CD14-positive monocyte (primary cell): ENCODE measurements around the gene NMNAT1. TPM values are rescaled to one million over a fixed set of nuclear protein-coding genes. Genes with fewer than 3 reads are reported as not detected.

Experiments used
- DNase-seq, 3 donors: peaks; one replicate each; pipeline ENCODE4 v3.0.0-alpha.2; 2011 to 2022
- H2AFZ ChIP-seq: 2 replicates; pipeline ENCODE4 v1.6.0; 2012; ENCODE audit warnings: mild to moderate bottlenecking, low read depth, low read length, inconsistent platforms; ENCODE audit not compliant: insufficient read depth, poor library complexity, severe bottlenecking
- H3K27ac ChIP-seq, 2 donors: 1 replicate in 1 of 2; 2 replicates in 1 of 2; pipeline ENCODE4 v1.5.1; 2012 to 2013; ENCODE audit warnings: low read length in 2 of 2, control low read depth in 1 of 2, inconsistent platforms in 1 of 2, low read depth in 1 of 2, mild to moderate bottlenecking in 1 of 2
- H3K27me3 ChIP-seq, 2 donors: one replicate each; pipeline versions ENCODE4 v1.6.0 to v1.6.1; 2011 to 2013; ENCODE audit warnings: low read length in 2 of 2; ENCODE audit not compliant: control insufficient read depth in 2 of 2, insufficient read depth in 2 of 2
- H3K36me3 ChIP-seq, 2 donors: replicated peaks in 1 of 2; 1 replicate in 1 of 2; 2 replicates in 1 of 2; pipeline versions ENCODE4 v1.5.1 to v1.6.1; 2012 to 2013; ENCODE audit warnings: low read length in 2 of 2, control low read depth in 1 of 2, inconsistent platforms in 1 of 2, mild to moderate bottlenecking in 1 of 2; ENCODE audit not compliant: insufficient read depth in 2 of 2, control insufficient read depth in 1 of 2
- H3K4me1 ChIP-seq, 2 donors: 1 replicate in 1 of 2; 2 replicates in 1 of 2; pipeline versions ENCODE4 v1.5.1 to v1.6.1; 2012 to 2013; ENCODE audit warnings: low read length in 2 of 2, control low read depth in 1 of 2, inconsistent platforms in 1 of 2, mild to moderate bottlenecking in 1 of 2, moderate library complexity in 1 of 2; ENCODE audit not compliant: insufficient read depth in 2 of 2, control insufficient read depth in 1 of 2
- H3K4me2 ChIP-seq: replicated peaks from 2 replicates; pipeline ENCODE3; 2012; ENCODE audit warnings: low read length, moderate library complexity, mild to moderate bottlenecking; ENCODE audit not compliant: poor library complexity, severe bottlenecking; ENCODE audit errors: extremely low read depth
- H3K4me3 ChIP-seq, 3 experiments: fragments of 200-600 bp in 1 of 3; sonication (generic) in 1 of 3; replicated peaks in 1 of 3; 1 replicate in 2 of 3; 2 replicates in 1 of 3; pipeline ENCODE4 v1.5.1; 2011 to 2013; ENCODE audit warnings: low read length in 3 of 3, mild to moderate bottlenecking in 3 of 3, control low read depth in 2 of 3, low read depth in 2 of 3, inconsistent platforms in 1 of 3, moderate library complexity in 1 of 3
- H3K79me2 ChIP-seq: 2 replicates; pipeline ENCODE4 v1.6.0; 2012; ENCODE audit warnings: mild to moderate bottlenecking, control low read depth, inconsistent platforms, low read length, moderate library complexity; ENCODE audit not compliant: insufficient read depth
- H3K9ac ChIP-seq: 2 replicates; pipeline ENCODE4 v1.6.0; 2017; ENCODE audit warnings: low read length, mild to moderate bottlenecking; ENCODE audit not compliant: insufficient read depth, poor library complexity, severe bottlenecking
- H3K9me3 ChIP-seq, 2 donors: replicated peaks in 1 of 2; 1 replicate in 1 of 2; 2 replicates in 1 of 2; pipeline versions ENCODE4 v1.5.1 to v1.6.1; 2012 to 2013; ENCODE audit warnings: low read length in 2 of 2, control low read depth in 1 of 2; ENCODE audit not compliant: control insufficient read depth in 1 of 2, insufficient read depth in 1 of 2
- H4K20me1 ChIP-seq: 2 replicates; pipeline ENCODE4 v1.6.0; 2012; ENCODE audit warnings: mild to moderate bottlenecking, low read length, control low read depth, moderate library complexity; ENCODE audit not compliant: insufficient read depth
- H3K27ac Mint-ChIP-seq, 7 donors: one replicate each; pipeline ENCODE4 v1.8.0; 2020; ENCODE audit warnings: mild to moderate bottlenecking in 7 of 7, mixed read lengths in 7 of 7, moderate library complexity in 6 of 7, inconsistent platforms in 2 of 7
- H3K27me3 Mint-ChIP-seq, 3 donors: one replicate each; pipeline ENCODE4 v1.8.0; 2021 to 2022; ENCODE audit warnings: low read depth in 3 of 3, mild to moderate bottlenecking in 3 of 3, mixed read lengths in 3 of 3, moderate library complexity in 3 of 3, inconsistent platforms in 1 of 3
- H3K36me3 Mint-ChIP-seq, 2 donors: one replicate each; pipeline ENCODE4 v1.8.0; 2020; ENCODE audit warnings: mixed read lengths in 2 of 2, inconsistent platforms in 1 of 2, mild to moderate bottlenecking in 1 of 2
- H3K4me1 Mint-ChIP-seq: one replicate; pipeline ENCODE4 v1.8.0; 2020; ENCODE audit warnings: mild to moderate bottlenecking, mixed read lengths
- H3K4me3 Mint-ChIP-seq, 2 donors: one replicate each; pipeline ENCODE4 v1.8.0; 2020; ENCODE audit warnings: mild to moderate bottlenecking in 2 of 2, mixed read lengths in 2 of 2, moderate library complexity in 1 of 2
- H3K9me3 Mint-ChIP-seq, 7 donors: one replicate each; pipeline ENCODE4 v1.8.0; 2020 to 2022; ENCODE audit warnings: mixed read lengths in 7 of 7, mild to moderate bottlenecking in 6 of 7, moderate library complexity in 6 of 7, inconsistent platforms in 2 of 7
- WGBS: methylation state at CpG from one replicate; pipeline ENCODE4 v1.1.5; 2013; ENCODE audit warnings: missing lambda C conversion rate; ENCODE audit not compliant: insufficient coverage; 5-methylcytosine and 5-hydroxymethylcytosine counted together
- intact Hi-C, 2 donors: fragments of 100-400 bp; cut with micrococcal nuclease; formaldehyde crosslinking; loops; one replicate each; pipeline versions ENCODE4 v1.15.0 to v1.15.1; 2023
- polyA plus RNA-seq, 3 donors: library from polyadenylated mRNA; depleted of rRNA in 1 of 3; unstranded in 2 of 3; stranded (reverse) in 1 of 3; fragments of 300-500 nt in 2 of 3; fragments of >200 nt in 1 of 3; fragmentation: Illumina TruSeq in 2 of 3; gene quantifications; 1 replicate in 2 of 3; 2 replicates in 1 of 3; pipeline ENCODE4 v1.2.3, GENCODE V29; 2012 to 2021
- TF ChIP-seq, protein P1 (sequence below): fragments of 200-600 bp; IDR thresholded peaks from one replicate; pipeline ENCODE4 v1.8.0; 2022; ENCODE audit warnings: antibody characterized with exemption, mild to moderate bottlenecking

Gene NMNAT1
- polyA plus RNA-seq, 3 donors: 6.8 to 9.9 (median 7.1) TPM

GRCh38 chr1:9904596-9904995, 38.7 kb upstream of the NMNAT1 start:
- H3K36me3 Mint-ChIP-seq: peaks cover 0 to 10% of the 10 kb centered on the region in 2 donors
- H3K9ac ChIP-seq: no peak overlapping the region
- TF ChIP-seq, protein P1, sequence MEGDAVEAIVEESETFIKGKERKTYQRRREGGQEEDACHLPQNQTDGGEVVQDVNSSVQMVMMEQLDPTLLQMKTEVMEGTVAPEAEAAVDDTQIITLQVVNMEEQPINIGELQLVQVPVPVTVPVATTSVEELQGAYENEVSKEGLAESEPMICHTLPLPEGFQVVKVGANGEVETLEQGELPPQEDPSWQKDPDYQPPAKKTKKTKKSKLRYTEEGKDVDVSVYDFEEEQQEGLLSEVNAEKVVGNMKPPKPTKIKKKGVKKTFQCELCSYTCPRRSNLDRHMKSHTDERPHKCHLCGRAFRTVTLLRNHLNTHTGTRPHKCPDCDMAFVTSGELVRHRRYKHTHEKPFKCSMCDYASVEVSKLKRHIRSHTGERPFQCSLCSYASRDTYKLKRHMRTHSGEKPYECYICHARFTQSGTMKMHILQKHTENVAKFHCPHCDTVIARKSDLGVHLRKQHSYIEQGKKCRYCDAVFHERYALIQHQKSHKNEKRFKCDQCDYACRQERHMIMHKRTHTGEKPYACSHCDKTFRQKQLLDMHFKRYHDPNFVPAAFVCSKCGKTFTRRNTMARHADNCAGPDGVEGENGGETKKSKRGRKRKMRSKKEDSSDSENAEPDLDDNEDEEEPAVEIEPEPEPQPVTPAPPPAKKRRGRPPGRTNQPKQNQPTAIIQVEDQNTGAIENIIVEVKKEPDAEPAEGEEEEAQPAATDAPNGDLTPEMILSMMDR: no peak
- H4K20me1 ChIP-seq: peaks cover 20% of the 10 kb centered on the region
- peaks cover 0 to 2% (median 0%) of the 10 kb centered on the region in 7 donors for H3K9me3 Mint-ChIP-seq
- 100% methylated on average over 1 of the region's 3 CpGs for WGBS
- intact Hi-C loops: loop anchor here in 1 of 2 donors (10.0 kb wide), 1 partner anchor 220 kb away; no protein-coding TSS in a partner anchor
- no peaks in the 10 kb centered on the region for H3K36me3 ChIP-seq
- no peaks in the 10 kb centered on the region for H3K9me3 ChIP-seq
- H3K4me1 ChIP-seq: peaks cover 51 to 63% of the 10 kb centered on the region in 2 donors
- H3K27ac Mint-ChIP-seq: peak overlapping the region in 4 of 7 donors; percentile 6 to 83 (median 39)
- no peak overlapping the region for H2AFZ ChIP-seq
- peaks cover 81% of the 10 kb centered on the region for H3K79me2 ChIP-seq
- H3K27me3 ChIP-seq: no peaks in the 10 kb centered on the region
- no peak overlapping the region for H3K4me3 ChIP-seq
- peak overlapping the region in 1 of 2 donors; percentile 21 for H3K27ac ChIP-seq
- H3K4me3 Mint-ChIP-seq: no peak overlapping the region
- peaks cover 74% of the 10 kb centered on the region for H3K4me1 Mint-ChIP-seq
- no peaks in the 10 kb centered on the region for H3K27me3 Mint-ChIP-seq
- no peak overlapping the region for H3K4me2 ChIP-seq
- DNase-seq: peak in 1 of 3 donors; percentile 25

DNA sequence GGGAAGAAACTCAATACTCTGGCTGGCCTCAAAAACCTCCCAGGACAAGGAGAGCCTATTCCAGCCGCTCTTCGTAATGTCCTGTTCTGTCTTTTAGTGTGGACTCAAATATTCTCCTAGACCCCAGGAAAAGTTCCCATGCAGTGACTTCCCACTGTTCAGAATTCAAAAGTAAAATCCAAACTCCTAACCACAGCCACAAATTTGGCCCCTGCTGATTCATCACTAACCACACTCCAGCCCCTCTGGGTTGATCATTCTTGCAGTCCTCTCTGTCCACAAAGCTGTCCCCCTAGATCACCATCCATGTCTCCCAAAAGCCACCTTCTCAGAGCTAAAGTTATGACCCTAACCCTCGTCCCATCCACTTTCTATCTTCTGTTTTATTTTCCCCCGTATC, 38.3 kb upstream of the NMNAT1 start:
- Histone ChIP-seq H3K4me1 (peaks cover 47 to 59% of the 10 kb centered on the region in 2 donors), H3K4me3 (no peak overlapping the region), H3K27ac (peak overlapping the region in 1 of 2 donors; percentile 21), H4K20me1 (peaks cover 20% of the 10 kb centered on the region), H3K9me3 (no peaks in the 10 kb centered on the region), H3K79me2 (peaks cover 79% of the 10 kb centered on the region), H3K9ac (no peak overlapping the region), H2AFZ (no peak overlapping the region), H3K4me2 (no peak overlapping the region), H3K27me3 (no peaks in the 10 kb centered on the region), H3K36me3 (no peaks in the 10 kb centered on the region)
- TF ChIP-seq, protein P1: no peak
- Mint-ChIP-seq H3K4me1 (peaks cover 70% of the 10 kb centered on the region), H3K27ac (peak overlapping the region; percentile 2 to 83 (median 52)), H3K36me3 (peaks cover 0 to 10% of the 10 kb centered on the region in 2 donors), H3K4me3 (no peak overlapping the region), H3K9me3 (peaks cover 0 to 2% (median 0%) of the 10 kb centered on the region in 7 donors), H3K27me3 (no peaks in the 10 kb centered on the region)
- 54% methylated on average over 4 of the region's 4 CpGs for WGBS
- intact Hi-C loops: loop anchor here in 1 of 2 donors (10.0 kb wide), 1 partner anchor 220 kb away; no protein-coding TSS in a partner anchor
- no peak for DNase-seq
